SIG-M5 treated with dmso at 0.1 percent for 504 hours (cell line): ENCODE data around the gene ZNF331.

Experiments used
- DNase-seq: peaks from one replicate; lab custom pipeline; 2025; ENCODE audit not compliant: unreplicated experiment; lab: John Stamatoyannopoulos, UW

ZNF331 gene

DNA sequence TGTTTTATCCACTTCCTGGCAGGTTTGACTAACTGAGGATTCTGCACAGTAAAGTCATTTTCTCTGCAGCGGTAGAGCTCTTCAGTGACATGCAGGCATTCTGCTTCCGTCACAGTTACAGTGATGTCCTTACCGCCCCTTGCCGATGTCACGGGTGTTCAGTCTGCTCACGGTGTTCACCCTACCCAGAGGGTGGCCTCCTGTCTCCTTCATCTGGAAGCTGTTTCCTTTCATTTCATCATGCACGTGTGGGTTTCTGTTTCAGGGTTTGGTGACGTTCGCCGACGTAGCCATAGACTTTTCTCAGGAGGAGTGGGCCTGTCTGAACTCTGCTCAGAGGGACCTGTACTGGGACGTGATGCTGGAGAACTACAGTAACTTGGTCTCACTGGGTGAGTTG lies 33.4 kb downstream of the ZNF331 start:
- no peak for DNase-seq

DNA sequence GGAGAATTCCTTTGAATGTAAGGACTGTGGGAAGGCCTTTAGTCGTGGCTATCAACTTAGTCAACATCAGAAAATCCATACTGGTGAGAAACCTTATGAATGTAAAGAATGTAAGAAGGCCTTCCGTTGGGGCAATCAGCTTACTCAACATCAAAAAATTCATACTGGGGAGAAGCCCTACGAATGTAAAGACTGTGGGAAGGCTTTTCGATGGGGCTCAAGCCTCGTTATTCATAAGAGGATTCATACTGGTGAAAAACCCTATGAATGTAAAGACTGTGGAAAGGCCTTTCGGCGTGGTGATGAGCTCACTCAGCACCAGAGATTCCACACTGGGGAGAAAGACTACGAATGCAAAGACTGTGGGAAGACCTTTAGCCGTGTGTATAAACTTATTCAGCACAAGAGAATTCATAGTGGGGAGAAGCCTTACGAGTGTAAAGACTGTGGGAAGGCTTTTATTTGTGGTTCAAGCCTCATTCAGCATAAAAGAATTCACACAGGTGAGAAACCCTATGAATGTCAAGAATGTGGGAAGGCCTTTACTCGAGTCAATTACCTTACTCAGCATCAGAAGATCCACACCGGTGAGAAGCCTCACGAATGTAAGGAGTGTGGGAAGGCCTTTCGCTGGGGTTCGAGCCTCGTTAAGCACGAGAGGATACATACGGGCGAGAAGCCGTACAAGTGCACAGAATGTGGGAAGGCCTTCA lies 39.2 kb downstream of the ZNF331 start:
- no peak for DNase-seq

DNA sequence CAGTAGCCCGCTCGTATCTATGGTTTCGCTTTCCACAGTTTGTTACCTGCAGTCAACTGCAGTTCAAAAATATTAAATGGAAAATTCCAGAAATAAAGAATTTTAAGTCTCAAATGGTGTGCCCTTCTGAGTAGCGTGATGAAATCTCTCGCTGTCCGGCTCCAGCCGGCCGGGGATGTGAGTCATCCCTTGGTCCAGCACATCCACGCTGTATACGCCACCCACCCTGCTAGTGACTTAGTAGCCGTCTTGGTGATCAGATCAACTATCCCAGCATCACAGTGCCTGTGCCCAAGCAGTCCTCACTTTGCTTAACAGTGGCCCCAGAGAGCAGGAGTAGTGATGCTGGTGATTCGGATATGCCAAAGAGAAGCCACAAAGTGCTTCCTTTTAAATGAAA lies 40.0 kb downstream of the ZNF331 start:
- DNase-seq, result no peak

DNA sequence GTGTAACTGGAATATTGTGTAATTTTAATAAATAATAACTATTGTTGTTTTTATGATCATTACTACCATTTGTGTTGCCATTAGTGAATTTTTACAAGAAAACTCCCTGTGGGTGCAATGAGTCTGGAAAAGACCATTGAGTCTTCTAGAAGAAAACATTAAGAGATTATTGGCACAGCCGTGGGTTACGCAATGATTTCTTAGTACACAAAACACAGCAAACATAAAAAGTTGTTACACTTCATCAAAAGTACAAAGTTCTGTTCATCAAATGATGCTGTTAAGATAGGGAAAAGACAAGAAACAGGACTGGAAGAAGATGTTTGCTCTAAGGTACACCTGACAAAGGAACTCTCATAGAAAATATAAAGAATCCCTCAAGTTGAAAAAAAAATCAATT lies 41.6 kb downstream of the ZNF331 start:
- no peak for DNase-seq

DNA sequence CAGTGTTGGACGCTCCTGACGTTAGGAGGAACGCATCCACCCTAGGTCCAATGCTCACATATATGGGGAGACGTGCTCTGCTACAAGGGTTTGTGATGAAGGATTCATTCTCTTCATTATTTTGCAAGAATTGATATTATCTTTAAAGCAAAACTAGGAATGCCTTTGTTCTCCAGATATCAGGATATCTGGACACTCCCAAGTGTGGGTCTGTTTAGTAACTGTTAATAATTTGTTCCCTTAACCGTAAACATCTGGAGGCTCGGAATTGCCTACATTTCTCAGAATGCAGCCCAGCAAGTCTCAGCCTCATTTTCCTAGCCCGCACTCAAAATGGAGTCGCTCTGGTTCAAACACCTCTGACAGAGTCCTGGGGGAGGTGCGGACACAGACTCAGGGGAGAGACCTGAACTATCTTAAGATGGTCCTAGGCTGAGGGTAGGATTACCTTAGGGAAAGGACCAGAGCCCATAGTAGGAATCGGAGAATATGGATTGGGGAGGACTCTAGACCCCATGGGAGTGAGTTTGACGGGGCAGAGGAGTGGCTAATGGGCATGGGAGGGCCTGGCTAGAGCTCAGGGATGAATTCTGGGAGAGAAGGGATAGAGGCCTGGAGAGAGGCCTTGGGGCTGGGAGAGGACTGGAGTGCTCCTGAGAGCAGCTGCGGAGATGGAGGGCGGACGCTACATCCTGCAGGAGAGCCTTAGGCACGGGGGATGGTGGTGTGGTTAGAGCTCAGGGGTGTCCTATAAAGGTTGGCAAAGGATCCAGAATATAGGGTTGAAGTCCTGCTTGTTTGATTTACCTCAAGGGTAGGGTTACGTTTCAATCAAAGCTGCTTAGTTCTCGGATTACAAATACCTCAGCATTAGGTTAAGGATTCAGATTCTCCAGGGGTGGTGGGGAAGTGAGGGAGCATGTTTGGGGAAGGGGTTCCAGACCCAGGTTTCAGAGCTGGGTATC lies 43.2 kb downstream of the ZNF331 start:
- no peak for DNase-seq

DNA sequence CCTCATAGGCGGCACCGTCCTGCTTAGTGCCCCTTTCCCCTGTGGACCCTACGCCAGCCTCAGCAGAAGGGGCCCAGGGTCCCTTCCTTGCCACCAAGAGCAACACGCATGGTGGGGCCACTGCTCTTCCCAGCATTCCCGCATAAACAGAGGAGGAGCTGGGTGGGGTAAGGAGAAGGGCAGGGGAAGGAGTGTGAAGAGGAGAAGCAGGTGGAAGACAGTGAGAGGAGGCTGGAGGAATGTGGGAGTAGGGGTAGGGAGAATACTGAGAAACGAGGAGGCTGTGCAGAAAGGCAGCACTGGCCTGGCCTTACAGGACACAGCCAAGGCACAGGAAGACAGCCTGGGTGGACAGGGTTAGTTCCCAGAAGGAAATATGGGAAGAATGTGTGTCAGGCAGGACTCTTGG lies 43.9 kb downstream of the ZNF331 start:
- no peak for DNase-seq

DNA sequence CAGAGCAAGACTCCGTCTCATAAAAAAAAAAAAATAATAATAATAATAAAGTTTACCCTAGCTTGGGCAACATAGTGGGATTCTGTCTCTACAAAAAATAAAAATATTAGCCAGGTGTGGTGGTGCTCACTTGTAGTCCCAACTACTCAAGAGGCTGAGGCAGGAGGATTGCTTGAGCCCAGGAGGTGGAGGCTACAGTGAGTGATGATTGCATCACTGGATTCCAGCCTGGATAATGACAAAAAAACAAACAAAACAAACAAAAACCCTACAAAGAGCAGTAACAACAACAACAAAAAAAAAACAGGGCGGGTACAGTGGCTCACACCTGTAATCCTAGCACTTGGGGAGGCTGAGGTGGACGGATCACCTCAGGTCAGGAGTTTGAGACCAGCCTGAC lies 45.2 kb downstream of the ZNF331 start:
- no peak for DNase-seq

DNA sequence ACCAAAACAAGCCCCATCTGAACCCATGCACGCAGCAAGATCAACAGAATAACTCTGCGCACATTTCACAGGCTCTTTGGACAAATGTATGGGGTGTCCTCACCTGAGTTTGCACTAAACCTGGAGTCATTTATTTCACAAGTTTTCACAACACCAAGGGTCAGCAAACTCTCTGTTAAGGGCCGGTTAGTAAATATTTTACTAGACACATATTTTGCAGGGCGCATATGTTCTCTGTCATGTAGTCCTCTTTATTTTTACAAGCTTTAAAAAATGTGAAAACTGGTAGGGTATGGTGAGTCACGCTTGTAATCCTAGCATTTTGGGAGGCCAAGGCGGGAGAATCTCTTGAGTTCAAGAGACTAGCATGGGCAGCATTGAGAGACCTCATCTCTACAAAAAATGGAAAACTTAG lies 48.3 kb downstream of the ZNF331 start:
- no peak for DNase-seq

DNA sequence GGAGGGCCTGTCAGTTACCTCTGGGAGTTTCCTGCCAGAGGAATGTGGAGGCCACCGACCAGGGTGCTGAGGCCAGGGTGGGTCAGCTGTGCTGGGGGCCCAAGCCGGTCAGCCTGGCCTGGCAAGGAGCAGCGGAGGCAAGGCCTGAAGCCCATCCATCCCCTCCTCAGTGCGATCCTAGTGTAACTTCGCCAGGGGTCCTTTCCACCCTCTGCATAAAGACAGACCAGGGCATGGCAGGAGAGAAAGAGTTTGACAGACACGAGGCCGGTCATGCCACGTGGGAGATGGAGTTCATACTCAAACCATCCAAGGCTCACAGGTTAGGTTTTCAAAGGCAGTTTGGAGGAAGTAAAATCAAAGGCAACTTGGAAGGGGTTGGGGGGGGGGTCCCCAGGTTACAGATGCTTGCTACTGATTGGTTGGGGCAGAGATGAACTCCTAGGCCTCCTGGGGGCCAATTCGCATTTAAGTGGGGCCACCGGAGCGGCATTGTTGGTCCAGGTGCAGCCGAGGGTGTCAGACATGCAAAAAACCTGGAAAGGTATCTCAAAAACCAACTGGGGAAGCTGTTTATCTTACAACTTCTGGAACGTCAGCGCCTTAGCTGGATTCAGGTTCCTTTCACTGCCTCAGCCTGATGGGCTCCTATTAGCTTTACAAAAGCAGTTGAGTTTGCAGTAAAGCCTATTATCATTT lies 57.0 kb downstream of the ZNF331 start:
- DNase-seq, result no peak

DNA sequence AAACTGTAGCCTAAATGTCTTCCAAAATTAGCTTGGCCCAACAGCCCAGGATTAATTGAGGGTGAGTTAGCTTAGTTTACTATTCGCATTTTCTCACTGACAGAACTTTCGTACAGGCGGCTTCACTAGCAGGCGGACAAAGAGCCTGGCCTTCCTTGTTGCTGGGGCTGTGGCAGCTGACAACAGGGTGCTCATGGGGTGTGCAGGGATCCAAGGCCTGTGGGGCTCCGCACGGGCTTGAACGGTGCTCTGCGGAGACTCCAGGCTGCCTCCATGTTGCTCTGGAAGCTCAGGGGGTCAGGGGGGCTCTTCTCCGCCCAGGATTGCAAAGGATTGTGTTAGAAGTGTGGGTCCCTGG lies 57.5 kb downstream of the ZNF331 start:
- DNase-seq, result no peak

DNA sequence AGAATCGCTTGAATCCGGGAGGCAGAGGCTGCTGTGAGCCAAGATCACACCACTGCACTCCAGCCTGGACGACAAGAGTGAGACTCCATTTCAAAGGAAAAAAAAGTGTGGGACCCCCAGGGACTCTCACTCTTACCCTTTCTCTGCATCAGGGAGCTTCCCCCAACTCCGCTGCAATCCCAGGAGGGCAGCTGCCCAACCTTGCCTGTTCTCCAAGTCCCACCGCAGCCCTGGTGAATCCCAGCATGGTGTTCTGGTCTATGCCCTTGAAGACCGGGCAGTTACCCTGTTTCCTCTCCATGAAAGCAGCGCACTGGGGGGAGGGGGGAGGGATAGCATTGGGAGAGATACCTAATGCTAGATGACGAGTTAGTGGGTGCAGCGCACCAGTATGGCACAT lies 58.1 kb downstream of the ZNF331 start:
- no peak for DNase-seq

DNA sequence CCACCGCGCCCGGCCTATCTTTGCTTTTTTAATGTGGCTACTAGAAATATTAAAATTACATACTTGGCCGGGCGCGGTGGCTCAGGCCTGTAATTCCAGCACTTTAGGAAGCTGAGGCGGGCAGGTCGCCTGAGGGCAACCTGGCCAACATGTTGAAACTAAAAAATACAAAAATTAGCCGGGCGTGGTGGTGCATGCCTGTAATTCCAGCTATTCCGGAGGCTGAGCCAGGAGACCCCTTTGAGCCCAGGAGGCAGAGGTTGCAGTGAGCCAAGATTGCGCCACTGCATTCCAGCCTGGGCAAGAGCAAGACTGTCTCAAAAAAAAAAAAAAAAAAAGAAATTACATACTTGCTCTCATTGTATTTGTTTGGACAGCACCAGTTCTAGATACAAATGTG lies 59.1 kb downstream of the ZNF331 start:
- DNase-seq, result no peak

DNA sequence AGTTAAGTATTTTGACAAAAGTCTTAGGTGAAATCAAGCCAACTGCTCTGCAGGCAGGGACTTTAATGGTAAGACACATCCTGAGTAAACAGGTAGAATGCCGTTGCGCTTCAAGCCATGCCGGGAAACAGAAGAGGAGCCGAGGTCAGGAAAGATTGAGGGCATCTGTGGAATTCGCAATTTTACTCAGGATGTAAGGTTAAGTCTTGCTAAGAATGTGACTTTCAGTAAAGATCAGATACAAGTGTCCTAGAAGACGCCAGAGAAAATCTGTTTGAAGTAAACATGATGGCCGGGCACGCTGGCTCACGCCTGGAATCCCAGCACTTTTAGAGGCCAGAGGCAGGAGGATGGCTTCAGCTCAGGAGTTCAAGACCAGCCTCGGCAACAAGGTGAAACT lies 60.4 kb downstream of the ZNF331 start:
- no peak for DNase-seq

DNA sequence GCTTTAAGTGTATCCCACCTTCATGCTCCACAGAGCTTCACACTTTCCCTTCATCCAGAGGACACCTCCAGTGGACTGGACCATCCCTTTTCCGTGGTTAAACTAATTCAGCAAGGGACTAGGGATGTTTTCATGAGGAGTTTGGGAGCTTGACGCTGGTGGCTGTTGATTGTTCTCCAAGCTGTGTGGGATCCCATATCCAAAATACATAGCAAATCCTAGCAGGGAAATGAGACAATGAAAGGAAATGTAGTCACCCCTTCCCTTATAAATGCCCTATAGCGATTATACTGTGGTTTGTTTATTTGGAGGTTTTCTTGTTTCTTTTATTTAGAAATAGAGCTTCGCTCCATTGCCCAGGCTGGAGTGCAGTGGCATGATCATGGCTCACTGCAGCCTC lies 62.3 kb downstream of the ZNF331 start:
- DNase-seq, result no peak

DNA sequence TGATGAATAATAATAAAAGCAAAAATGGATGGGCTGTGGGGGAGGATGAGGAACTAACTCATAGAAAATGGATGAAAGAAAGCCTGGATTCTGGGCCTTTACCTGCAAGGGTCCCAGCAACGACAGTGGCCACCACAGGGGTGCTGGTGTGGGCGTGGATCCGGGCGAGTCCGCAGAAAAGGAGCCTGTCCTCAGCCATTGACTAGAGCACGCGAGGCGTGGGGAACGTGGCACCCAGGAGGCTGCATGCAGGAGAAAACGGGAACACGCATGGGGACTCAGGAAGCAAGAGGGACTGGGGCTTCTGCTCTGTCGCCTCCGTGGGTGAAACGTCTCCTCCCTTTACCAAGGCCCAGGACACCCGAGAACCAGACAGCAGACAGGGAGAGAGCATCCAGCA lies 68.1 kb downstream of the ZNF331 start:
- DNase-seq, result no peak

DNA sequence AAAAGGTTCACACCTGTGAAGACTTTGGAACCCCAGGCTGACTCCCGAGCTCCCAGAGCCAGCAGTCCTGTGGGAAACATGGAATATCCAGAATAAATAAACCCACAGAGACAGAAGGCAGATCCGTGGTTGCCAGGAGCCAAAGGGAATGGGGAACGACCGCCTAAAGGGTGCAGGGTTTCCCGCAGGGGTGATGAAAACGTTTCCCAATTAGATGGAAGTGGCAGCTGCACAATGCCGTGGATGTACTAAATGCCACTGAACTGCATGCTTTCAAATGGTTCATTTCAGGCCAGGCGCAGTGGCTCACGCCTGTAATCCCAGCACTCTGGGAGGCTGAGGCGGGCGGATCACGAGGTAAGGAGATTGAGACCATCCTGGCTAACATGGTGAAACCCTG lies 70.4 kb downstream of the ZNF331 start:
- no peak for DNase-seq

DNA sequence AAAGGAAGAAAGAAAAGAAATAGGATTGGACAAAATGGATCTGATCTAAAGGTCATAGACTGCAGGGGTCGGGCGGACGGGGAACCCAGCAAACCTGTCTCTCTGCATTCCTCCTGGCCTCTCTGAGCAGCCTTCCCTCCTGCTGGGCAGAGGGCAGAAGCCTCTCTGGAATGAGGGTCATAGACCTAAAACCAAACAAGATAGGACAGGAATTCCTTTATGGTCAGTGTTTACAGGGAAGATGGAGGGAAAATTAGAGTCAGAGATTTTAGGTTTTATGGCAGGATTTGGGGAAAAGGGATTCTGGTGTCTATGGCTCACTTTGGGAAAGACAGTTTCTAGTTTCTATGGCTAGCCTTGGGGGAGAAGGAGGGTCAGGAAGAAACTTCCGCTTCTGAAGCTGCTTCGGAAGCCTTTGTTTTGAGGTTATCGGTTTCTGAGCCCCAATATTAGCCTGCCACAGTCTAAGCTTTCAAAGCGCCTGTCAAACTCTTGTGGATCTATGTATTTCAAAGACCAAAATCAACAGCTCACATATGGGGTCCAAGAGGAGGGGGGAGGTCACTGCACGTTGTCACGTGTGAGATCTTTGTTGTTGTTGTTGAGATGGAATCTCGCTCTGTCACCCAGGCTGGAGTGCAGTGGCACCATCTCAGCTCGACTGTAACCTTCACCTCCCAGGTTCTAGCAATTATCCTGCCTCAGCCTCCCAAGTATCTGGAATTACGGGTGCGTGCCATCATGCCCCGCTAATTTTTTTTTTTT lies 75.0 kb downstream of the ZNF331 start:
- peak; percentile 33 for DNase-seq

DNA sequence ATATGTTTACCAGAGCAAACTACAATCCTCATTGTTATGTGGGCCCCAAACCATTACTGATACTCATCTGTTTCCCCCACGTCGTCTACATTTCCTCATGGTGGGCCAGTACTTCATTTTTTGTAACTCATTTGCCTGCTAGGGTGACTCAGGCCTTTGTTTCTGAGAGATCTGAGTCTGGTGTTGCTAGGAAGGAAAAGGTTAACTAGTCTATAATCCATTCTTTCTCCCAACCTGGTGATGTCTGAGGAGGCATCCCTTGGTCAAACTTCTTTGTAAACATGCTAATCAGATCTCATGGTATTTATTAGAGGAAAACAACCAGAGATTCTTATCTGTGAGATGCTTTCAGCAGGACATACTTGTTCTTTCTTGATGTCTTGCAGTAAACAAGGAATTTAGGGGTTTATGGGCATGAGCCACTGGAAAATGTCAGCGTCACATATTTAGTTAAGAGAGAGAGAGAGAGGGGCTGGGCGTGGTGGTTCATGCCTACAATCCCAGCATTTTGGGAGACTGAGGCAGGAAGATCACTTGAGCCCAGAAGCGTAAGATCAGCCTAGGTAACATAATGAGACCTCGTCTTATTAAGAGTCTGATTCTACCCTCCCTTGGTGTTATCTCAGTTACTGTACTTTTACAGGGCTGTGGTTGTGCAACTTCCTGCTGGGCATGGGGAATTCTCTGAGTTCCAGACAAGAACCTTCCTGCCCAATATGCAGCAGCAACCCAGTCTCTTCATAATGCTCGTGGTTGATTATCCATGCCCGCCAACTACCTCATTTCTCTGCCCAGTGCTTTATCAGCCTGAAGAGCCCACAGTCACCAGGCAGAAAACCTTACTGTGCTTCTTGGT lies 84.2 kb downstream of the ZNF331 start:
- DNase-seq, result peak; percentile 16

DNA sequence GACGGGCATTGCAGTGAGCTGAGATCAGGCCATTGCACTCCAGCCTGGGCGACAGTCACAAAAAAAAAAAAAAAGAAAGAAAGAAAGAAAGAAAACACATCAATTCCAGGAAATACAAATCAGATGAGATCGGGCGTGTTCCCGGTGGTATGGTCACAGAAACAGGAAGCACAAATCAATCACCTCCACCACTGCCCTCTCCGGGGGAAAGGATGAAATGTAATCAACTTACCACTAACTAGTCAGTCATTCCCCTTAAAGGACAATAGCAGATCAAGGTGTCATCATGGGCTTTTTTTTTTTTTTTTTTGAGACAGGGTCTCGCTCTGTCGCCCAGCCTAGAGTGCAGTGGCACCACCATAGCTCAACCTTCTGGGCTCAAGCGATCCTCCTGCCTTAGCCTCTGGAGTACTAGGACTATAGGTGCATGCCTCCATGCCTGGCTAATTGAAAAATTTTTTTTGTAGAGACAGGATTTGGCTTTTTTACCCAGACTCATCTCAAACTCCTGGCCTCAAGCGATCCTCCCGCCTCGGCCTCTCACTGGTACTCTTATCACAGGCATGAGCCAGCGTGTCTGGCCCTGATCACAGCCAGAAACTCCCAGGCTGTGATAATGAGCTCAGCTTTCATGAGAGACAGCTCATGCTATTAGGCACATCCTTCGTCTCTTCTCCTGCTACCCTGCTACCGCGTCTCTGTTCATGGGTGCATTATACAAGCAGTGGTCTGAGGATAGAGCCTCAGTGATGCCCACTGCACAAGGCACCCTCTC lies 87.0 kb downstream of the ZNF331 start:
- no peak for DNase-seq
